SK-N-SH treated with all-trans-retinoic acid at 6 μM for 48 hours (cell line): ENCODE results near the gene LIFR.

Source experiments
- ATAC-seq: fragments of 200-7000 bp; cut with Tn5 transposase; 3 replicates; pipeline ENCODE4 v1.9.1; 2020; ENCODE audit warnings: mild to moderate bottlenecking, moderate library complexity
- ARNTL ChIP-seq: fragments of 450-650 bp; formaldehyde crosslinking; IDR thresholded peaks from 2 replicates; pipeline ENCODE4 v1.5.0; 2020; ENCODE audit warnings: low read depth, mild to moderate bottlenecking, moderate library complexity, borderline replicate concordance
- BACH2 ChIP-seq: fragments of 250-450 bp; sonication (Bioruptor Pico); IDR thresholded peaks from 2 replicates; pipeline ENCODE4 v1.9.0; 2021; ENCODE audit warnings: mild to moderate bottlenecking, borderline replicate concordance
- CSDC2 ChIP-seq: fragments of 250-450 bp; sonication (Bioruptor Pico); IDR thresholded peaks from 2 replicates; pipeline ENCODE4 v1.5.0; 2020; ENCODE audit warnings: mild to moderate bottlenecking, moderate library complexity
- ESRRG ChIP-seq: fragments of 250-450 bp; sonication (Bioruptor Pico); IDR thresholded peaks from 2 replicates; pipeline ENCODE4 v1.6.1; 2021; ENCODE audit warnings: mild to moderate bottlenecking
- GLIS3 ChIP-seq: fragments of 250-450 bp; sonication (Bioruptor Pico); IDR thresholded peaks from 2 replicates; pipeline ENCODE4 v1.5.0; 2020; ENCODE audit warnings: mild to moderate bottlenecking, moderate library complexity
- ISL1 ChIP-seq: fragments of 250-450 bp; sonication (Bioruptor Pico); IDR thresholded peaks from 2 replicates; pipeline ENCODE4 v2.1.2; 2022; ENCODE audit warnings: mild to moderate bottlenecking, moderate library complexity
- OSR1 ChIP-seq: fragments of 250-450 bp; sonication (Bioruptor Pico); IDR thresholded peaks from 2 replicates; pipeline ENCODE4 v1.8.0; 2022; ENCODE audit warnings: moderate library complexity, mild to moderate bottlenecking, inconsistent platforms
- PATZ1 ChIP-seq: fragments of 250-450 bp; sonication (Bioruptor Pico); IDR thresholded peaks from 2 replicates; pipeline ENCODE4 v1.8.0; 2020; ENCODE audit warnings: mild to moderate bottlenecking, moderate library complexity, borderline replicate concordance
- POU6F1 ChIP-seq: fragments of 250-450 bp; sonication (Bioruptor Pico); IDR thresholded peaks from 2 replicates; pipeline ENCODE4 v1.8.0; 2021; ENCODE audit warnings: low read depth, mild to moderate bottlenecking, moderate library complexity, borderline replicate concordance
- RARB ChIP-seq: fragments of 250-450 bp; sonication (Bioruptor Pico); IDR thresholded peaks from 2 replicates; pipeline ENCODE4 v1.8.0; 2021; ENCODE audit warnings: mild to moderate bottlenecking, moderate library complexity
- SNAI2 ChIP-seq: fragments of 250-450 bp; sonication (Bioruptor Pico); IDR thresholded peaks from 2 replicates; pipeline ENCODE4 v1.5.0; 2020; ENCODE audit warnings: mild to moderate bottlenecking, moderate library complexity
- TCF4 ChIP-seq: fragments of 250-450 bp; sonication (Bioruptor Pico); IDR thresholded peaks from 2 replicates; pipeline ENCODE4 v1.8.0; 2021; ENCODE audit warnings: mild to moderate bottlenecking, moderate library complexity, borderline replicate concordance
- TOX ChIP-seq: fragments of 250-450 bp; sonication (Bioruptor Pico); IDR thresholded peaks from 2 replicates; pipeline ENCODE4 v1.8.0; 2021; ENCODE audit warnings: mild to moderate bottlenecking, moderate library complexity, borderline replicate concordance
- TSHZ2 ChIP-seq: fragments of 250-450 bp; sonication (Bioruptor Pico); IDR thresholded peaks from 2 replicates; pipeline ENCODE4 v1.5.0; 2020; ENCODE audit warnings: mild to moderate bottlenecking, moderate library complexity
- ZC3H10 ChIP-seq: fragments of 250-450 bp; sonication (Bioruptor Pico); IDR thresholded peaks from 2 replicates; pipeline ENCODE4 v1.5.1; 2021; ENCODE audit warnings: mild to moderate bottlenecking, moderate library complexity
- ZFP3 ChIP-seq: fragments of 250-450 bp; sonication (Bioruptor Pico); IDR thresholded peaks from 2 replicates; pipeline ENCODE4 v1.5.0; 2020; ENCODE audit warnings: mild to moderate bottlenecking, moderate library complexity
- ZFP30 ChIP-seq: fragments of 450-650 bp; formaldehyde crosslinking; IDR thresholded peaks from 2 replicates; pipeline ENCODE4 v1.5.0; 2022; ENCODE audit warnings: mild to moderate bottlenecking, moderate library complexity
- ZNF565 ChIP-seq: fragments of 450-650 bp; formaldehyde crosslinking; conservative IDR thresholded peaks from 2 replicates; pipeline ENCODE4 v1.5.0; 2020; ENCODE audit warnings: low read depth, mild to moderate bottlenecking, moderate library complexity
- ZNF70 ChIP-seq: fragments of 450-650 bp; formaldehyde crosslinking; IDR thresholded peaks from 2 replicates; pipeline ENCODE4 v1.5.0; 2020; ENCODE audit warnings: mild to moderate bottlenecking, moderate library complexity
- ZNF8 ChIP-seq: fragments of 450-650 bp; formaldehyde crosslinking; IDR thresholded peaks from 2 replicates; pipeline ENCODE4 v1.5.0; 2020; ENCODE audit warnings: mild to moderate bottlenecking, moderate library complexity

LIFR gene

GRCh38 chr5:38467353-38468040, 88.9 kb downstream of the LIFR start:
- peak; percentile 7; the same call in 2 of the 3 replicates for ATAC-seq

GRCh38 chr5:38466424-38467189, 89.8 kb downstream of the LIFR start:
- no peak for ATAC-seq
- no peak for TF ChIP-seq ZNF565 (CRISPR knock-in tag)
- no peak for TF ChIP-seq TSHZ2 (CRISPR knock-in tag)
- TF ChIP-seq GLIS3 (CRISPR knock-in tag): no peak

More at GRCh38 chr5:38467353-38468040, 88.9 kb downstream of the LIFR start:
- TF ChIP-seq ISL1 (0 out of 2 replicates have a peak, but pooled peaks have one; percentile 25), ZFP30 (CRISPR knock-in tag) (no peak)

GRCh38 chr5:38465702-38466423, 90.6 kb downstream of the LIFR start:
- TF ChIP-seq BACH2 (CRISPR knock-in tag) (no peak), ZC3H10 (CRISPR knock-in tag) (no peak), POU6F1 (CRISPR knock-in tag) (no peak), ISL1 (no peak), RARB (no peak), TOX (no peak), GLIS3 (CRISPR knock-in tag) (no peak)
- ATAC-seq: no peak

- ATAC-seq: no peak
- no peak for TF ChIP-seq ARNTL
- TF ChIP-seq BACH2 (CRISPR knock-in tag): no peak
- no peak for TF ChIP-seq OSR1 (CRISPR knock-in tag)
- no peak for TF ChIP-seq ZC3H10 (CRISPR knock-in tag)
- TF ChIP-seq ZNF565 (CRISPR knock-in tag): no peak
- no peak for TF ChIP-seq ZNF70 (CRISPR knock-in tag)
- TF ChIP-seq GLIS3 (CRISPR knock-in tag): no peak
- no peak for TF ChIP-seq CSDC2
- no peak for TF ChIP-seq ZNF8 (CRISPR knock-in tag)
- TF ChIP-seq ZFP3: no peak
- TF ChIP-seq SNAI2 (CRISPR knock-in tag): no peak
- TF ChIP-seq PATZ1: no peak
- TF ChIP-seq ZFP30 (CRISPR knock-in tag): no peak
- TF ChIP-seq TOX: no peak
- no peak for TF ChIP-seq RARB
- TF ChIP-seq ISL1: no peak
- no peak for TF ChIP-seq POU6F1 (CRISPR knock-in tag)
- TF ChIP-seq TCF4 (CRISPR knock-in tag): no peak
- TF ChIP-seq ESRRG (CRISPR knock-in tag): no peak
Measured at GRCh38 chr5:38465061-38465460, 91.4 kb downstream of the LIFR start.
